ENCODE results near the gene PRRG2.

PRRG2 gene

DNA sequence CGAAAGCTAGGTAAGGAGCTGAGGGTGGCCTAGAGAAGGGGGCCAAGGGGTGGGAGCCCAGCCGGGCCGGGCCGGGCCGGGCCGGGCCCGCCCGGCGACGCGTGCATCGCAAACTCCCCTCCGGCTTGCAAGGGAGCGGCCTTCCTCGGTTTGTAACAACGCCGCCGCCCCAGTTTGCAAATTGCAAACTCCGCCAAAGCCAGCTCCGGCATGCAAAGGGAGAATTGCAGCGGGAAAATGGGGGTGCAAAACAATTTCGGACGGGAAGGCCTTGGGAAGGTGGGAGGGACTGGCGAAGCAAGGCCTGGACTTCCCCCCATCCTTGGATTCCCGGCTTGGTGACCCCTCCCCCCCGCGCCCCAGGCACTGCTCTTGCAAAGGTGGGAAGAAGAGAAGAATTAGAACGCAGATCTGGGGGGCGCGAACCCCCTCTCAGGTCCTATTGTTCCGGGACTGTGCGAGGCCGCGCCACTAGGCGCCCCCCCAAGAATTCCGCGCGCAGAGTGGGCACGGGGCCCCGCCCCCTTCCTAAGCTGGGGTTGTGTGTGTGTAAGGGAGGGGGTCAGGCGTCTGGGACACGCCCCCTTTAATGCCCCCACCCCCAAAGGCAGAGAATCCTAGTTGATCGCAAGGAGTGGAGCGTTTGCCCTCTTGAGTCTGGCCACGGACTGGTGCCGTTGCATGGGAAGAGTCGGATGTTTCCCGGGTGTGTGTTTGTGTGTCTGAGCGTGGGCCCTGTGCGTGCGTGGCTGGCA is 10.8 kb downstream of the PRRG2 start:
- Histone ChIP-seq H3K4me2 (ENCODE audit: insufficient read depth, low read length) (peak overlapping the region; percentile 90), H3K27me3 (ENCODE audit: insufficient read depth, low read length, poor library complexity) (no peaks in the 10 kb centered on the region), H3K27ac (ENCODE audit: low read length) (peak overlapping the region; percentile 93), H4K20me1 (ENCODE audit: insufficient read depth, low read length) (peaks cover 44% of the 10 kb centered on the region), H2AFZ (ENCODE audit: low read depth, low read length) (peak overlapping the region; percentile 78), H3K9ac (ENCODE audit: low read depth, low read length) (peak overlapping the region; percentile 90), H3K9me3 (ENCODE audit: insufficient read depth, low read length, severe bottlenecking) (no peaks in the 10 kb centered on the region), H3K36me3 (ENCODE audit: insufficient read depth, low read length) (peaks cover 42% of the 10 kb centered on the region), H3K4me3 (ENCODE audit: low read depth in 1 of 2, low read length in 2 of 2) (peak overlapping the region; percentile 97 to 100), H3K79me2 (ENCODE audit: insufficient read depth, low read length) (peaks cover 53% of the 10 kb centered on the region), H3K4me1 (ENCODE audit: insufficient read depth, low read length) (peaks cover 23% of the 10 kb centered on the region)
- no peak for ATAC-seq (ENCODE audit: insufficient read depth, low read depth)
- TF ChIP-seq, protein P1, sequence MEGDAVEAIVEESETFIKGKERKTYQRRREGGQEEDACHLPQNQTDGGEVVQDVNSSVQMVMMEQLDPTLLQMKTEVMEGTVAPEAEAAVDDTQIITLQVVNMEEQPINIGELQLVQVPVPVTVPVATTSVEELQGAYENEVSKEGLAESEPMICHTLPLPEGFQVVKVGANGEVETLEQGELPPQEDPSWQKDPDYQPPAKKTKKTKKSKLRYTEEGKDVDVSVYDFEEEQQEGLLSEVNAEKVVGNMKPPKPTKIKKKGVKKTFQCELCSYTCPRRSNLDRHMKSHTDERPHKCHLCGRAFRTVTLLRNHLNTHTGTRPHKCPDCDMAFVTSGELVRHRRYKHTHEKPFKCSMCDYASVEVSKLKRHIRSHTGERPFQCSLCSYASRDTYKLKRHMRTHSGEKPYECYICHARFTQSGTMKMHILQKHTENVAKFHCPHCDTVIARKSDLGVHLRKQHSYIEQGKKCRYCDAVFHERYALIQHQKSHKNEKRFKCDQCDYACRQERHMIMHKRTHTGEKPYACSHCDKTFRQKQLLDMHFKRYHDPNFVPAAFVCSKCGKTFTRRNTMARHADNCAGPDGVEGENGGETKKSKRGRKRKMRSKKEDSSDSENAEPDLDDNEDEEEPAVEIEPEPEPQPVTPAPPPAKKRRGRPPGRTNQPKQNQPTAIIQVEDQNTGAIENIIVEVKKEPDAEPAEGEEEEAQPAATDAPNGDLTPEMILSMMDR (IDR thresholded peaks at IDR 0.05; ENCODE audit: borderline replicate concordance, extremely low read depth, low read length, poor library complexity, severe bottlenecking), result no peak
- no peak for TF ChIP-seq EZH2 (IDR thresholded peaks at IDR 0.05; ENCODE audit: borderline replicate concordance, low read depth, low read length, severe bottlenecking)
- peak; percentile 76 for DNase-seq

DNA sequence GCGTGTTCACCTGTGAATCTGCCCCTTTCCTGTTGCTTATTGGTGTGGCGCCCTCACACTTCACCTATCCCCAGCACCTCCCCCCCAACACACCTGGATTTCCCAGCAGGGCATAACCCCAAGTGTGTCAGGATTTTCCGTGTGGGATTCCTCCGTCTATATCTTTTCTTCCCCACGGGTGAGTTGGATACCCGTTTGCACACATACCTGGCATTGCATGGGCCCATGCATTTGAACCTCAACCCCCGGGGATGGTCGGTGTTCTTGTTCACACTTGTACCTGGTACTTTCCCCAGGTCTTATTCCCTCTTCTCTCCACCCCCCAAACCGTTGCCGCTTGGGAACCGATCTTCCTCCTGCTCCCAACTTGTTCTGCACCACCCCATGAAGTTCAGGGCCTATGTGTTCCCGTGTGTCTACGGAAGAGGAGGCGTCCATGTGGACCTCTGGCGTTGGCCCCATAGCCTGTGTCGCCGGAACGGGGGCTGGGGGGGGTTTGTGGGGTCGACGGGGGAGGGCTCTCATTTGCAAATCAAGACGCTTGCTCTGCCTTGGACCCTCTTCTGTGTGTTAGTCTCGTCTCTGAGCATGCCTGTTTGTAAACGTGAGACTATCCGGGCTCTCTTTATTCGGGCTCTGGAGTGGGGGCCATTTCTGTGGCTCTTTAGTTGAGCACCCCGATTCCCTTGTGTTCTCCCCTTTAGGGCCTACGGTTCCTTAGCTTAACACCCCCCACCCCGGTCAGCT is 11.5 kb downstream of the PRRG2 start:
- ATAC-seq (ENCODE audit: insufficient read depth, low read depth) (no peak), DNase-seq (peak; percentile 42)
- H3K9me3 ChIP-seq (ENCODE audit: insufficient read depth, low read length, severe bottlenecking), result no peaks in the 10 kb centered on the region
- TF ChIP-seq, protein P1 (IDR thresholded peaks at IDR 0.05; ENCODE audit: borderline replicate concordance, extremely low read depth, low read length, poor library complexity, severe bottlenecking), result no peak
- no peak for TF ChIP-seq EZH2 (IDR thresholded peaks at IDR 0.05; ENCODE audit: borderline replicate concordance, low read depth, low read length, severe bottlenecking)
- H3K4me3 ChIP-seq (ENCODE audit: low read depth in 1 of 2, low read length in 2 of 2), result peak overlapping the region; percentile 97 to 100; a peak in 3 of 4 replicates
- H3K4me2 ChIP-seq (ENCODE audit: insufficient read depth, low read length), result peak overlapping the region; percentile 90
- peaks cover 60% of the 10 kb centered on the region for H3K79me2 ChIP-seq (ENCODE audit: insufficient read depth, low read length)
- peaks cover 51% of the 10 kb centered on the region for H4K20me1 ChIP-seq (ENCODE audit: insufficient read depth, low read length)
- H2AFZ ChIP-seq (ENCODE audit: low read depth, low read length), result peak overlapping the region; percentile 78; the same call in 1 of the 2 replicates
- peak overlapping the region; percentile 90 for H3K9ac ChIP-seq (ENCODE audit: low read depth, low read length)
- peaks cover 23% of the 10 kb centered on the region for H3K4me1 ChIP-seq (ENCODE audit: insufficient read depth, low read length)
- no peaks in the 10 kb centered on the region for H3K27me3 ChIP-seq (ENCODE audit: insufficient read depth, low read length, poor library complexity)
- H3K36me3 ChIP-seq (ENCODE audit: insufficient read depth, low read length), result peaks cover 49% of the 10 kb centered on the region
- H3K27ac ChIP-seq (ENCODE audit: low read length), result peak overlapping the region; percentile 93

DNA sequence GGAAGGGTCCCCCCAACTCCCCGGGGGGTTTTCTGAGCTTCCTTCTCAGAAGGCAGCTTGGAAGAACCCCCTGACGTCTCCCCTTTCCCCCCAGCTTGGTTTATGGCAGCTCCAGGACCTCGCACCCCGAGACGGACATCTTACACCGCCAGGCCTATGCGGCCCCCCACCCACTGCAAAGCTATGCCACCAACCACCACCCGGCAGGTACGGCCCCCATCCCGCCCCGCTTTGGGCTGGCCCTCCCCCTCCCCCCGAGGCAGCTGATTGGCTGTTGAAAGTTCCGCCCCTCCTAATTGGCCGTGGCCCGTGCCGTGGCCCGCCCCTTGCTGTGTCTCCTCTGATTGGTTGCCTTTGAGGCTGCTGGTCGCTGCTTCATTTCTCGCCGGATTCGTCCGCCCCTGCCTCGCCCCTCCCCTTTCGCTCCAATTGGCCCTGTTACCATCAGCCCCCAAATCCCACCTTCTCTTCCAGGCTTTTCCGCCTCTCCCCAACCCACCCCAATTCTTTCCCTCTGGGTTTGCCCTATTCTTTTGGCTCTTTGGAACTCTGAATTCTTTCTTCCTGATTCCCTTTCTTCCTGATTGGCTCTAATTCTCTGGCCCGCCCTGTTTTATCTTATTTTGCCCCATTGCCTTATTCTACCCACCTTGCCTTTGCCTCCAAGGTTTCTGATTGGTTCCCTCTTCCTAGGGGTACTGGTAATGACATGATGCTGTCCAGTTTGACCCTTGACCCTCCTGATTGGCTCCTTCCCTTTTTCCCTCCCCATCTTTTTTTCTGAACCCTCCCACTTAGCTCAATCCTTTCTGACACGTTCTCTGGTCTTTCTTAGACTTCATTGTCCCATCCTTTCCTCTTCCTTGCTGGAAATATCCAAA is 12.4 kb downstream of the PRRG2 start:
- DNase-seq, result peak; percentile 93
- Histone ChIP-seq H3K27ac (ENCODE audit: low read length) (peak overlapping the region; percentile 39; the same call in 1 of the 2 replicates), H2AFZ (ENCODE audit: low read depth, low read length) (no peak overlapping the region)

More for the DNA sequence above, 12.4 kb downstream of the PRRG2 start:
- H3K27me3 ChIP-seq (ENCODE audit: insufficient read depth, low read length, poor library complexity), result no peaks in the 10 kb centered on the region
- peak overlapping the region; percentile 90 for H3K9ac ChIP-seq (ENCODE audit: low read depth, low read length)
- peaks cover 23% of the 10 kb centered on the region for H3K4me1 ChIP-seq (ENCODE audit: insufficient read depth, low read length)
- peak overlapping the region; percentile 90 for H3K4me2 ChIP-seq (ENCODE audit: insufficient read depth, low read length)
- TF ChIP-seq, protein P1 (IDR thresholded peaks at IDR 0.05; ENCODE audit: borderline replicate concordance, extremely low read depth, low read length, poor library complexity, severe bottlenecking), result no peak
- TF ChIP-seq EZH2 (IDR thresholded peaks at IDR 0.05; ENCODE audit: borderline replicate concordance, low read depth, low read length, severe bottlenecking), result no peak
- H3K4me3 ChIP-seq (ENCODE audit: low read depth in 1 of 2, low read length in 2 of 2), result peak overlapping the region in 1 of 2 experiments; percentile 97; a peak in 2 of 4 replicates
- peak; percentile 54 for ATAC-seq (ENCODE audit: insufficient read depth, low read depth)
- H3K9me3 ChIP-seq (ENCODE audit: insufficient read depth, low read length, severe bottlenecking), result no peaks in the 10 kb centered on the region
- H4K20me1 ChIP-seq (ENCODE audit: insufficient read depth, low read length), result peaks cover 56% of the 10 kb centered on the region
- peaks cover 56% of the 10 kb centered on the region for H3K36me3 ChIP-seq (ENCODE audit: insufficient read depth, low read length)
- peaks cover 66% of the 10 kb centered on the region for H3K79me2 ChIP-seq (ENCODE audit: insufficient read depth, low read length)

All from DND-41 (cell line).